C4-2B (cell line): ENCODE results near the gene MAN2A1.

Experiments
- ZFX ChIP-seq: fragments of 450-650 bp; IDR thresholded peaks from 2 replicates; pipeline ENCODE4 v1.6.1; 2017
- TF ChIP-seq, protein P1 (sequence below): fragments of 450-650 bp; conservative IDR thresholded peaks from 2 replicates; pipeline ENCODE4 v1.5.1; 2017; ENCODE audit warnings: mild to moderate bottlenecking

- TF ChIP-seq, protein P1, sequence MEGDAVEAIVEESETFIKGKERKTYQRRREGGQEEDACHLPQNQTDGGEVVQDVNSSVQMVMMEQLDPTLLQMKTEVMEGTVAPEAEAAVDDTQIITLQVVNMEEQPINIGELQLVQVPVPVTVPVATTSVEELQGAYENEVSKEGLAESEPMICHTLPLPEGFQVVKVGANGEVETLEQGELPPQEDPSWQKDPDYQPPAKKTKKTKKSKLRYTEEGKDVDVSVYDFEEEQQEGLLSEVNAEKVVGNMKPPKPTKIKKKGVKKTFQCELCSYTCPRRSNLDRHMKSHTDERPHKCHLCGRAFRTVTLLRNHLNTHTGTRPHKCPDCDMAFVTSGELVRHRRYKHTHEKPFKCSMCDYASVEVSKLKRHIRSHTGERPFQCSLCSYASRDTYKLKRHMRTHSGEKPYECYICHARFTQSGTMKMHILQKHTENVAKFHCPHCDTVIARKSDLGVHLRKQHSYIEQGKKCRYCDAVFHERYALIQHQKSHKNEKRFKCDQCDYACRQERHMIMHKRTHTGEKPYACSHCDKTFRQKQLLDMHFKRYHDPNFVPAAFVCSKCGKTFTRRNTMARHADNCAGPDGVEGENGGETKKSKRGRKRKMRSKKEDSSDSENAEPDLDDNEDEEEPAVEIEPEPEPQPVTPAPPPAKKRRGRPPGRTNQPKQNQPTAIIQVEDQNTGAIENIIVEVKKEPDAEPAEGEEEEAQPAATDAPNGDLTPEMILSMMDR, result no peak
- TF ChIP-seq ZFX, result no peak
These were observed 33.9 kb downstream of the MAN2A1 start for GRCh38 chr5:109723606-109724005.
